Superior temporal gyrus (tissue), 1 donor: ENCODE data around the gene MYCBPAP.

Experiments
- DNase-seq: peaks from one replicate; pipeline ENCODE4 v3.0.0-alpha.2; 2016; ENCODE audit errors: extremely low spot score

MYCBPAP gene

DNA sequence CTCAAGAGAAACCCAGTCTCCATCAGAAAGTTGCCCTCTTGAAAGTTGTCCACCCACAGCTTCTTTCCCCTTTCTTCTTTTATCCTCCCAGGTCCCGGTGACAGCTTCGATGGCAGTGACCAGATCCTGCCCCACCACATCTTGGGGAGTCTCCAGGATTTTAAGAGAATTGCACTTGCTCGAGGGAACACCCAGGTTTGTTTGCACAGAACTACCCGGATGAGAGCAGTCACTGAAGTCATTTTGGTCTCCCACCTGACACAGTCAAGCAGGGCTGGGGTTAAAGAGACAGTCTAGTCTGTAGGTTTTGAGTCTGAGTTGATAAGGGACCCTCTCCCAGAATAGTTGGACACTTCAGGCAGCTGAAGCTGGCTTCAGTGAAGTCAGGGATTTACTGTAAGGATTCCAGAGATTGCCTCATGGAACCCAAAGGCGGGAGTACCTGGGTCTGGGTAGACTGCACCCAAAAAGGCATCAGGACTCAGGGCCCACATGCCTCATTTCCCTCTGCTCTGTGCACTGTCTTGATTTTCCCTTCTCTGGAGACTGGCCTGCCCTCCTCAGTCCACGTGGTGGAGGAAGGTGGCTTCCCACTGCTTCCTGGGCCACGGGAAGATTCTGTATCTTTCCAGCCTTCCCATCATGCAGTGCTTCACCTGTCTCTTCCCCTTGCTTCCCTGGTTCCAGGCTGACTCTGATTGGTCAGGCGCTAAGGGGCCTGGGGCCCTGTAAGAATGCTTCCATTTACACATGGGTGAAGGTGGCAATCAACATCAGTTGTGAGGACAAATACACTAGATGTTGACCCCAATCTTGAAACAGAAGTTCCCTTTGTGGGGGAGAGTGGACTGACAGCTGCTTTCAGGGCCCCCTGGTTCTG lies 9.5 kb downstream of the MYCBPAP start:
- DNase-seq: no peak

GRCh38 chr17:50518384-50519023 lies 10.3 kb downstream of the MYCBPAP start:
- DNase-seq: no peak

- DNase-seq: no peak
These were observed 11.0 kb downstream of the MYCBPAP start for GRCh38 chr17:50519141-50519834.

- no peak for DNase-seq
These were observed 12.2 kb downstream of the MYCBPAP start for GRCh38 chr17:50520483-50520882.

DNA sequence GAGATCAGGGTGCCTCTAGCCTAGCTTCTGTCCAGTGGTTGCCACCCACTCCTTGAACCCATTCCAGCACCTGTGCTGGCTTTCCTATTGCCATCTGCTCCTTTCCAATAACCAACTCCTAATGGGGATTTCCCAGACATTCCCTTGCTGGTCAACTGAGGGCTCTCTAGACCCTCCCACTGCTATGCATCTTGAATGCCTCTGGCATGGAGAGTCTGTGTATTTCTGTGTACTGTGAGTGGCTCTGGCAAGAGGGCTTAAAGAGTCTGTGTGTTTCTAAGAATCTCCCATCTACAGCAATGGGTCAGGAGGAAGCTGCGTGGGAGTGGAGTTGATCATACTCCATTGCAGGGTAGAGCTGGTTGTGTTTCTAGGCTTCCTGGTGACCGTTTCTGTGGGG lies 13.3 kb downstream of the MYCBPAP start:
- DNase-seq: no peak

- no peak for DNase-seq
These were observed 14.5 kb downstream of the MYCBPAP start for GRCh38 chr17:50522766-50523165.

DNA sequence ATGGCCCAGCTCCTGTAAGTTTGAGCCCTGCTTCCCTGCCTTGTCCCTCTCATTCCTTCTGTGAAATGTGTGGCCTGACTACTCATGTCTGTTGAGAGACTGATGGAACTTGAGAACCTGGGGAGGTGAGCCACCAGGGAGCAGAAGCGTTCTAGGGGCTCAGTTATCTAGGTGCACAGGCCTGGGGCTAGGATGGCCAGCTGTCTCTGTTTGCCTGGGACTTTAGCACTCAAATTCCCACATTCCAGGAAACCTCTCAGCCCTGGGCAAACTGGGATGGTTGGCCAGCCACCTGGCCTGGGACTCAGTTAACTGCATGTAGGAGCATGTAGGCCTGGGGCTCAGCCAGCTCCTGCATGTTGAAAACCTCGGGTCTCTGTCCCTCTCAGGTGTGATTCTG lies 15.0 kb downstream of the MYCBPAP start:
- DNase-seq: no peak

GRCh38 chr17:50524838-50525237 lies 16.6 kb downstream of the MYCBPAP start:
- no peak for DNase-seq

GRCh38 chr17:50527155-50527762 lies 19.0 kb downstream of the MYCBPAP start:
- no peak for DNase-seq

DNA sequence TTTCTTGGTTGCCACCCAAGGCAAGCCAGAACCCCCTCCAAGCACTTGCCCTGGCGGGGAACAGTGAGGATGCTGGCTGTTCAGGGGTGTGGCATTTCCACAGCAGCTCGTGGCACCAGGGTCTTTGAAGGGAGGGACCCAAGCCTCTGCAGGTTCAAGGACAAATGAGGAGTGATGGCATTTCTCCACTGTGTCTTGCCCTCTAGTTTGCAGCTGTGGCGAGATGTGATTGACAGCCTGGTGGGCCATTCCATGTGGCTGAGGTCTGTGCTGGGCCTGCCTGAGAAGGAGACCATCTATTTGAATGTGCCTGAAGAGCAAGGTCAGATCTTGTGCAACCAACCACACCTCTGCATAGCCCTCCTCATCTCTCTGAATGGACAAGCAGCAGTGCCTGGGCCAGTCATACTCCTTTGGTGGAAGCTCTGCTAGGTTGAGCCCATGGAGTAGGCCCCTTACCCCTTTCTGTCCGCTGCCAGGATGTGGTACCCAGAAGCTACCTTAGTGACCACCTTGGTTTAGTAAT lies 19.8 kb downstream of the MYCBPAP start:
- DNase-seq: no peak

GRCh38 chr17:50529849-50530248 lies 21.6 kb downstream of the MYCBPAP start:
- no peak for DNase-seq

GRCh38 chr17:50531428-50532025 lies 23.3 kb downstream of the MYCBPAP start:
- no peak for DNase-seq

DNA sequence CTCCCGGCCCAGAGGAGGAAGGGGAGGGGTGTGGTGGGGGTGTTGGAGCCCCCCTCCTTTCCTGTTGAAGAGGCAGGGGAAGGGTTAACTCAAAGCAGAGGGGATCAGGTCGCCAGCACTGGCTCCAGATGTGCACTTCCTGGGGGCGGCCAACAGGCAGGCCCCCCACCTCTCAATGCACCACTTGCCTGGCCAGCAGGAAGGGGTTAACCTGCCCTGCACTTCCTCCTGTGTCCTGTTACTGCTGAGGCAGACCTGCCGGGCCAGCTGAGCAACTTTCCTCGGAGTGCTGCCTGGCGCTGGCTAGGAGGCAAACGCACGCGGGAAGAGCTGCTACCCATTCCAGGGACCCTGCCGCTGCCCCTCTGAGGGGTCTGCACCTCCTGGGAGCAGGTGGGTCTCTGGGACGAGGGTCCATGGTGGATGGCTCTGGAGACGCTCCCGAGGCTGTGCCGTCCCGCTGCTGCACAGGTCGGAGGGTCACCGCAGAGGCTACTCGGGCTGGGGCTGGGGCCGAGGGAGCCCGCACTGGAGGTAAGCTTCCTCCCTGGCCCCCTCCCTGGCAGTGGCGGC lies 24.3 kb downstream of the MYCBPAP start, which contains the start of gene EPN3:
EPN3 (plus strand) TSS at position 284 of the 573 bp plus-strand sequence. CDS start 3,822 bp downstream, outside the sequence.
- no peak for DNase-seq

GRCh38 chr17:50533185-50533584 lies 24.9 kb downstream of the MYCBPAP start:
- DNase-seq: no peak

DNA sequence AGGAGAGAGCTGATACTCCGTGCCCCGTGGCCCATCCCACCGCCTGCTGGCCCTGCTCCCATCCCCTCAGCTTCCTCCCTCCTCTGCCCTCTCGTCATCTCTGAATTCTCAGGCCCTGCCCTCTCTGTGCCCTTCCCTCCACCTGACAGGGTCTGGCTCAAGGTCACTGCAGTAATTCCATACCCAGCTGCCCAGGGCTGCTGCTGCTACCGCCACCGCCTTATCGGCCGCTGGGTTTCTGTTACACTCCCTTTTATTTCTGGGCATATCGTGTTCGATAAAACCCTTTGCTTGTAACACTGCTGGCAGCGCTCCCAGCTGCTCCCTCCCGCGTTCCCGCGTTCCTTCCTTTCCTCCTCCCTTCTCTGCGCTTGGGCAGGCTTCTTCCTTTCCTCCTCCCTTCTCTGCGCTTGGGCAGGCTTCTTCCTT lies 25.5 kb downstream of the MYCBPAP start:
- DNase-seq: peak; percentile 55

GRCh38 chr17:50534222-50534978 lies 26.2 kb downstream of the MYCBPAP start:
- no peak for DNase-seq

DNA sequence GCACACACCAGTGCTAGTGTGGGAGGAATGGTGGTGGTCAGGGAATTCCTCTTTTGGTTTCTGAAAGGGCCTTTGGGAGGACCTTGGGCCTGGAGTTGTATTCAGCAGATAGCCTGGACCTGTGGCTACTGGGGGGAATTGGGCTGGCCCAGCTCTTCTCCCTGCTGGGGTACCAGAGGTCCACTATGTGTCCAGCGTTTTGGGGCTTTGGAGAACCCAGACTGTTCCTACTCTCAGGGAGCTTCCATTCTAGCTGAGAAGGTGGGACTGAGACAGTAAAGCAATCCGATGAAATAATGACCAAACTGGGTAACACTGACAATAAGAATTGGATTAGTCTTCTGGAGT lies 26.7 kb downstream of the MYCBPAP start:
- no peak for DNase-seq

GRCh38 chr17:50535407-50535806 lies 27.2 kb downstream of the MYCBPAP start:
- peak; percentile 27 for DNase-seq

DNA sequence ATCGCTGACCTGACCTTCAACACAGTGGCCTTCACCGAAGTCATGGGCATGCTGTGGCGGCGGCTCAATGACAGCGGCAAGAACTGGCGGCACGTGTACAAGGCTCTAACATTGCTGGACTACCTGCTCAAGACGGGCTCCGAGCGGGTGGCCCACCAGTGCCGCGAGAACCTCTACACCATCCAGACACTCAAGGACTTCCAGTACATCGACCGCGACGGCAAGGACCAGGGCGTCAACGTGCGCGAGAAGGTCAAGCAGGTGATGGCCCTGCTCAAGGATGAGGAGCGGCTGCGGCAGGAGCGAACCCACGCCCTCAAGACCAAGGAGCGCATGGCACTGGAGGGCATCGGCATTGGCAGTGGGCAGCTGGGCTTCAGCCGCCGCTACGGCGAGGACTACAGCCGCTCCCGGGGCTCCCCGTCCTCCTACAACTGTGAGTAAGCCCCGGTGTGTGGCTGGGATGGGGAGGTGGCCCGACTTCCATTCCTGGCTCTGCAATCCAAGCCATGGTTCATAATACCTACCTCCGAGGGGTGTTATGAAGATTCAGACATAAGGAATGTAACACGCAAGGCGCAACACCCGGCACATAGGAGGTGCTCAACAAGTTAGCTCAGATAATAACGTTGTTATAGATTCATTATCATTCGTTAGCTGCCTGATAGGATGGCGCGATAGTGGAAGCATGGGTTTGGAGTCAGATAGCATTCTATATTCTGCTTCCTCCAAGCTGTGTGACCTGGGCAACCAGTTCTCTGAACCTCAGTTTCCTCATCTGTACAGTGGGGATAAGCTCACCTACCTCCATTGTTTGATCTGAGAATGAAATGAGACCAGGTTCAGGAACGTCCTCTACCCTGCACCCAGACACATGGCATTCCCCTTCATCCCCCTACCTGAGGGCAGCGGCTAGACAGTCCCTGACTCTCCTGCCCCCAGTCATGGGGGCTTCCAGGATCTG lies 28.7 kb downstream of the MYCBPAP start:
- no peak for DNase-seq
